Fibroblast of pulmonary artery (primary cell): ENCODE results near the gene ZNF385A.
A peak's percentile ranks its signal among the peaks of the same experiment; 100 is the strongest.

ENCODE experiments used
- DNase-seq: peaks from one replicate; pipeline ENCODE4 v3.0.0-alpha.2; 2010; ENCODE audit warnings: low read depth
- H3K4me3 ChIP-seq: replicated peaks from 2 replicates; pipeline ENCODE4 v1.5.1; 2011; ENCODE audit warnings: low read depth, mild to moderate bottlenecking, control low read depth, low read length, moderate library complexity
- CTCF ChIP-seq: IDR thresholded peaks from 2 replicates; pipeline ENCODE4 v1.5.1; 2011; ENCODE audit warnings: mild to moderate bottlenecking, control low read depth, low read length, inconsistent platforms; ENCODE audit errors: missing control alignments

Gene ZNF385A, protein sequence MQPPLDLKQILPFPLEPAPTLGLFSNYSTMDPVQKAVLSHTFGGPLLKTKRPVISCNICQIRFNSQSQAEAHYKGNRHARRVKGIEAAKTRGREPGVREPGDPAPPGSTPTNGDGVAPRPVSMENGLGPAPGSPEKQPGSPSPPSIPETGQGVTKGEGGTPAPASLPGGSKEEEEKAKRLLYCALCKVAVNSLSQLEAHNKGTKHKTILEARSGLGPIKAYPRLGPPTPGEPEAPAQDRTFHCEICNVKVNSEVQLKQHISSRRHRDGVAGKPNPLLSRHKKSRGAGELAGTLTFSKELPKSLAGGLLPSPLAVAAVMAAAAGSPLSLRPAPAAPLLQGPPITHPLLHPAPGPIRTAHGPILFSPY

DNA sequence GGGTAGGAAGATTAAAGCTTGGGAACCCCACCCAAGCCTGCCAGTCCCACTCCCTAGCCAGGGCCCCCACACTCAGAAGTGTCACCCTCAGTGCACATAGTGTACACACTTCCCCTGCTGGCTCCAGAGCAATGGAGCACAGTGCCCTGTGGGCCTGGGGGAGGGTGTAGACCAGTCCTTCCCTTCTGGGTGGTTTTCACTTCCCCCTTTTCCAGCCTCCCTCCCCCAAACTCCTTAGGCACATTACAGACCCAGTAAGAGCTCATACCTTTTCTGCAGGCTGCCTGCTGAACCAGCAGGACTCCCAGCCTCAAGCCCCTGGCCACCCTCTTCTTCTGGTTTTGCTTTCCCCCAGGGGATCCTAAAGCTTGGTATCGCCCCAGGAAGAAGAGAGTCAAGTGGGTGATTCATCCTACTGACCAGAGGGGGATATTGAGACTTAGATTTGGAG, at the start of gene ZNF385A:
Gene ZNF385A, minus strand, starts transcription at position 143 of the 451 bp plus-strand sequence. CDS start 219 bp downstream, outside the sequence.
- no peak within 1 kb of the TSS for H3K4me3 ChIP-seq

DNA sequence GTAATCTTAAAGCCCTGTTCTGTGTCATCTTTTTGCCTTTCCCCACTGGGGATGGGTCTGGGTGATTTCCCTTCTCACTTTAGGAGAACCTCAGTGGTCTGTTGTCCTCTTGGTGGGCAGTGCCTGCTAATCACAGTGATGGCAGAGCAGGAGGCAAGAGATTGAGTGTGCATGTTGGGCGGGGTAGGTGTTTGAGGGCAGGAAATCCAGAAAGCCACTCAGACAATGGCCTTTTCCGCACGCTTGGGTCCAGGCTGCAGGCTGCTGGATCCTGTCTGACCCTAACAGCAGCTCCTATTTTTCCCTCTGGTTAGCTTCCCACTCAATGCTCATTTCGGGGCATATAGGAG, 48.3 kb upstream of the ZNF385A start:
- DNase-seq = no peak

More for the DNA sequence above, at the start of gene ZNF385A:
- DNase-seq = no peak
- TF ChIP-seq CTCF = no peak

DNA sequence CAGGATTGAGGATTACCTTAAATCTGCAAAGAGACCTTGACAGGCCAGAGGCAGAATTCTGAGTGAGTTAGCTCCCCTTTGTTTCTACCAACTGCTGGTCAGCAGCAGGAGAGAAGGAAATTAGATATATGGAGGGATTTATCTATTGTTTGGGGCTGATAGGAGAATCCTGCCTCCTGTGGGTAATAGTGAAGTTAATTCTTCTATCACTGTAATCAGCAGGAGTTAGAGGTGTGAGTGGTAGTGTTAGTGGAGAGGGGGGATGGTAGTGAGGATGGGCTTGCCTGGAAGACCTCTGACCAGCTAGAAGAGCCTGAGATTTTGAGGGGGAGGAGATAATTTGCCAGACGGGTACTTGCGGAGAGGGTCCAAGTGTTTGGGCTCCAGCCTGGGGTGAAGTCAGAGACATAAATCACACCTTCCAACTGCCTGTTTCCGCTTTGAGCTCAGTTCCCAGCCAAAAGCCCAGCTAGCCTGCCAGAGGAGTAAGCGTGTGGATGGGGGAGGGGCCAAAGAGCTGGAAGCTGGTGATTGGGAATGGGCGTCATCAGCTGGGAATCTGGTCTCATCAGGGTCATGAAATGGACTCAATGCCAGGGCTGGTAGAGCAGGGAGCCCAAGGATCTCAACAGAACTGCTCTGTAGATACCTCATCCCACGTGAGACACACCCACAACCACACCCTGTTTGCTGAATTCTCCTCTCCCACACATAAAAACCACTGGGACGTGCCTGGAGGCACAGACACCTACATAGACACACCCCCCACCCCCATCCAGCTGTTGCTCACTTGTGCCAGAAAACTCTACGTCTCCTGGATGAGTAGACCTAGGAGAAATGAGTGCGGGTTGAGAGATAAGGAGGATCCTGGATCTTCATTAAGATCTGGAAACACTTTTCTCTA, 47.6 kb upstream of the ZNF385A start:
- DNase-seq = peak; percentile 86
- TF ChIP-seq CTCF = no peak
- H3K4me3 ChIP-seq = no peak overlapping the region

More for the DNA sequence above, 48.3 kb upstream of the ZNF385A start:
- no peak for TF ChIP-seq CTCF
- H3K4me3 ChIP-seq = no peak overlapping the region

- TF ChIP-seq CTCF = no peak
- DNase-seq = no peak
- no peak overlapping the region for H3K4me3 ChIP-seq
Measured at GRCh38 chr12:54430471-54431069, 46.0 kb upstream of the ZNF385A start.

DNA sequence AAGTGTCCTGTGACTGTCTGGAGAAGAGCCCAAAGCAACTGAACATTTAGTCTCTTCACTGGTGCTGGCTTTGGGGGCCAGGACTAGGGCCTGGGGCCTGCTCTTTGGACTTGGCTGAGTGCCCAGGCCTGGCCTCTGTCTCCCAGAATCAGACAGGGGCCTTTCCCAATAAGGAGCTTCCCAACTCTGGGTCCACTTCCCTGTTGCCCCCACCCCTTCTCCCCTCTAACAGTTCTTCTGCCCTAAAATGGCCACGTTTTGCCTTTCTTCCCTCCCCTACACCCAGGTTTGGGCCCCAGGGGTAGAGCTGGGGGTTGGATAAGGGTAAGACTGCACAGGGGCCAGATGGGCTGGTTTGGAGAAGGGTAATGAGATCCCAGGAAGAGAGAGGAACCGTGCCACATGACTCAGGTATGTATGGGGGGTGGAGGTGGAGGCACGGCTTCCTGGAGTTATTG, 44.5 kb upstream of the ZNF385A start:
- H3K4me3 ChIP-seq = no peak overlapping the region
- TF ChIP-seq CTCF = no peak
- no peak for DNase-seq

- H3K4me3 ChIP-seq = no peak overlapping the region
Measured at GRCh38 chr12:54428050-54429013, 43.8 kb upstream of the ZNF385A start.

More at GRCh38 chr12:54428050-54429013, 43.8 kb upstream of the ZNF385A start:
- DNase-seq = peak; percentile 66
- no peak for TF ChIP-seq CTCF
